Peyer's patch (tissue), 4 donors: Measurements from ENCODE around the gene PGGT1B. TPM values are rescaled to one million over a fixed set of nuclear protein-coding genes. Genes with fewer than 3 reads are reported as not detected.

Experiments used
- DNase-seq, 3 donors: peaks; one replicate each; pipeline ENCODE4 v3.0.0-alpha.2; 2017 to 2019
- H3K27ac ChIP-seq, 4 donors: fragments of 200-600 bp; sonication (generic); one replicate each; pipeline ENCODE4 v1.5.1; 2016 to 2019
- H3K27me3 ChIP-seq, 2 donors: fragments of 200-600 bp; sonication (generic); one replicate each; pipeline ENCODE4 v1.5.1; 2019
- H3K36me3 ChIP-seq, 3 donors: fragments of 200-600 bp; sonication (generic); one replicate each; pipeline ENCODE4 v1.5.1; 2016 to 2019
- H3K4me1 ChIP-seq, 4 donors: fragments of 200-600 bp; sonication (generic); one replicate each; pipeline ENCODE4 v1.5.1; 2016 to 2019
- H3K4me3 ChIP-seq, 4 donors: fragments of 200-600 bp; sonication (generic); 1 replicate in 3 of 4; 2 replicates in 1 of 4; pipeline ENCODE4 v1.5.1; 2016 to 2019; ENCODE audit warnings: mild to moderate bottlenecking in 1 of 4
- H3K9me3 ChIP-seq, 4 donors: fragments of 200-600 bp; sonication (generic); one replicate each; pipeline ENCODE4 v1.5.1; 2016 to 2019; ENCODE audit warnings: mild to moderate bottlenecking in 1 of 4
- POLR2A ChIP-seq, 2 donors: fragments of 450-650 bp; IDR thresholded peaks; one replicate each; pipeline ENCODE4 v1.5.1; 2017; ENCODE audit warnings: antibody characterized with exemption in 2 of 2, mild to moderate bottlenecking in 2 of 2, moderate library complexity in 2 of 2
- total RNA-seq, 4 donors: library from RNA; depleted of rRNA; stranded (reverse); fragments of >200 nt; gene quantifications; one replicate each; pipeline ENCODE4 v1.1.0, GENCODE V29; 2016
- TF ChIP-seq, protein P1 (sequence below), 6 experiments: fragments of 450-650 bp in 4 of 6; fragments of 200-600 bp in 2 of 6; sonication (generic) in 1 of 6; IDR thresholded peaks; one replicate each; pipeline ENCODE4 v1.5.1; 2017 to 2019; ENCODE audit warnings: antibody characterized with exemption in 6 of 6, mild to moderate bottlenecking in 3 of 6, moderate library complexity in 1 of 6

PGGT1B gene
- total RNA-seq, 4 donors from 2014 or later, result 12.8 to 34.7 (median 16.5) TPM

DNA sequence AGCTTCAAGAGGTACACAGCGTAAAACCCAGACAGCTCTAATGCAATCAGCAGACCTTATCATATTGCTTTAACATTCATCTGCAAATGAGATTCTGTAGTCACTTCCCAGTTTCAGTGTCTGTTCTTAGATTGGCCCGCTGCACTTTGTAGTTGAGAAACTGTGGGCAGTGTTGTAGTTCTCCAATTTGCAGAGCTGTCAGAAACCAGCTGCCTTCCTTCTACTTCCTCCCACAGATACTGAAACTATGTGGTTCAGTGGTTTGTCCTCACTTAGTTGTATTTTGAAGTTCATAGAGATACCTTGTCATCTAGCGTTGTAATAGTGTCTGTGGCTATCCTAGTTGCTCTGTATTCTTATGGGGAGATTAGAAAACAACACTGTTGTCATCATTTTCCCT lies 53.4 kb downstream of the PGGT1B start:
- H3K36me3 ChIP-seq, result peaks cover 0 to 20% (median 0%) of the 10 kb centered on the region in 3 donors
- no peak for TF ChIP-seq POLR2A (IDR thresholded peaks at IDR 0.05)
- TF ChIP-seq, protein P1, sequence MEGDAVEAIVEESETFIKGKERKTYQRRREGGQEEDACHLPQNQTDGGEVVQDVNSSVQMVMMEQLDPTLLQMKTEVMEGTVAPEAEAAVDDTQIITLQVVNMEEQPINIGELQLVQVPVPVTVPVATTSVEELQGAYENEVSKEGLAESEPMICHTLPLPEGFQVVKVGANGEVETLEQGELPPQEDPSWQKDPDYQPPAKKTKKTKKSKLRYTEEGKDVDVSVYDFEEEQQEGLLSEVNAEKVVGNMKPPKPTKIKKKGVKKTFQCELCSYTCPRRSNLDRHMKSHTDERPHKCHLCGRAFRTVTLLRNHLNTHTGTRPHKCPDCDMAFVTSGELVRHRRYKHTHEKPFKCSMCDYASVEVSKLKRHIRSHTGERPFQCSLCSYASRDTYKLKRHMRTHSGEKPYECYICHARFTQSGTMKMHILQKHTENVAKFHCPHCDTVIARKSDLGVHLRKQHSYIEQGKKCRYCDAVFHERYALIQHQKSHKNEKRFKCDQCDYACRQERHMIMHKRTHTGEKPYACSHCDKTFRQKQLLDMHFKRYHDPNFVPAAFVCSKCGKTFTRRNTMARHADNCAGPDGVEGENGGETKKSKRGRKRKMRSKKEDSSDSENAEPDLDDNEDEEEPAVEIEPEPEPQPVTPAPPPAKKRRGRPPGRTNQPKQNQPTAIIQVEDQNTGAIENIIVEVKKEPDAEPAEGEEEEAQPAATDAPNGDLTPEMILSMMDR (IDR thresholded peaks at IDR 0.05), result no peak
- H3K4me1 ChIP-seq, result peaks cover 0 to 3% (median 0%) of the 10 kb centered on the region in 4 donors
- H3K27me3 ChIP-seq, result no peaks in the 10 kb centered on the region
- no peaks in the 10 kb centered on the region for H3K9me3 ChIP-seq
- DNase-seq, result peak in 2 of 3 donors; percentile 60 to 68
- peak overlapping the region in 1 of 4 donors; percentile 3 for H3K27ac ChIP-seq
- no peak overlapping the region for H3K4me3 ChIP-seq

DNA sequence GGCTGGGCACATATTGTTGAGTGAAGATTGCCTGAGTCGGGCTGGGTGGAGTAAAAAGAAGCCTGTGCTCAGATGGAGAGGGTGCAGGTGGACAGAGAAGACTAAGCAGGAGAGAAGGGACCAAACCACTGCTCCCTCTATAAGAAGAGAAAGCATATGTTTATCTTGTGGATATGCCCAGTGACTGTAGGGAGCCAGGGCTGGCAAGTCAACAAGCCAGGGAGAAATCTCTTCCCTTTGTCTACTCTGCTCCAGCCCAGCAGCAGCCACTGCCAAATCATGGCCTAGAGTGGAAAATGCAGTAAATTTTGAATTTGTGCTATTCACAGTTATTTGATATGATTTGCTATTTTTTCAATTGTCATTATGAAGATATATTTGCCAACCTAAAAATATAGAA lies 59.7 kb downstream of the PGGT1B start:
- H3K4me1 ChIP-seq, result no peaks in the 10 kb centered on the region
- no peak for TF ChIP-seq POLR2A (IDR thresholded peaks at IDR 0.05)
- TF ChIP-seq, protein P1 (IDR thresholded peaks at IDR 0.05), result no peak
- no peaks in the 10 kb centered on the region for H3K9me3 ChIP-seq
- H3K4me3 ChIP-seq, result no peak overlapping the region
- H3K27me3 ChIP-seq, result no peaks in the 10 kb centered on the region
- DNase-seq, result no peak
- no peak overlapping the region for H3K27ac ChIP-seq
- H3K36me3 ChIP-seq, result no peaks in the 10 kb centered on the region

DNA sequence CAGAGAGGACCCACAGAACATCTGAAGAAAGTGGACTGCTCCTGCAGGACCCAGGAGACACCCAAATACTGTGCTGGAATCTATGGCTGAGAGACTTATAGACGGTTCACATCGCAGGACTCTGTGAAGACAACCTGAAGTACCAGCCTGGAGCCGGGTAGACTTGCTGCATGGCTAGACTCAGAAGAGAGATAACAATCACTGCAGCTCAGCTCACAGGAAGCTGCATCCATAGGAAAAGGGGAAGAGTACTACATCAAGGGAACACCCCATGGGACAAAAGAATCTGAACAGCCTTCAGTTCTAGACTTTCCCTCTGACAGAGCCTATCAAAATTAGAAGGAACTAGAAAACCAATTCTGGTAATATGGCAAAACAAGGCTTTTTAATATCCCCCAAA lies 66.5 kb downstream of the PGGT1B start:
- Histone ChIP-seq H3K27me3 (no peaks in the 10 kb centered on the region), H3K36me3 (no peaks in the 10 kb centered on the region), H3K9me3 (no peaks in the 10 kb centered on the region), H3K27ac (no peak overlapping the region), H3K4me1 (peaks cover 0 to 21% (median 0%) of the 10 kb centered on the region in 4 donors), H3K4me3 (no peak overlapping the region)
- no peak for DNase-seq
- TF ChIP-seq, protein P1 (IDR thresholded peaks at IDR 0.05), result no peak
- TF ChIP-seq POLR2A (IDR thresholded peaks at IDR 0.05), result no peak

DNA sequence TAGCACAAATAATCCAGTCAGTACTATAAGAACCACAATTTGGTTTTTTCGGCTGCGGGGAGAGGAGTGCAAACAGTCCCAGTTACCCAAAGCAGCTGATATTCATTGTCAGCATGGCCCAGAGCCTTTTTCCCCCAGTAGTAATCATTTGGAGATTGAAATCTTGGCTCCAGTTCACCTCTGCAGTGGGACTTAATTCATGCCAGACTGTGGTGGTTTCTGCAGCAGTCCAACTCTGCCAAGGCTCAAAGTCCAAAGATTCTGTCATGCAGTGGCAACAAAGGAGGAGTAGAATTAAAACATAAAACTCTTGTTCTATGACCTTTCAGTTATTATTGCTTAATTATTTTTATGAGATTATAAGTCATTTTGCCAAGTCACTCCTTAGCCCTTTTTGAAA lies 68.0 kb downstream of the PGGT1B start:
- Histone ChIP-seq H3K27ac (peak overlapping the region in 3 of 4 donors; percentile 18 to 76 (median 56)), H3K9me3 (no peaks in the 10 kb centered on the region), H3K4me1 (peaks cover 0 to 34% (median 0%) of the 10 kb centered on the region in 4 donors), H3K4me3 (no peak overlapping the region), H3K36me3 (no peaks in the 10 kb centered on the region), H3K27me3 (no peaks in the 10 kb centered on the region)
- TF ChIP-seq POLR2A (IDR thresholded peaks at IDR 0.05), result no peak
- TF ChIP-seq, protein P1 (IDR thresholded peaks at IDR 0.05), result no peak
- DNase-seq, result peak in 1 of 3 donors; percentile 79

DNA sequence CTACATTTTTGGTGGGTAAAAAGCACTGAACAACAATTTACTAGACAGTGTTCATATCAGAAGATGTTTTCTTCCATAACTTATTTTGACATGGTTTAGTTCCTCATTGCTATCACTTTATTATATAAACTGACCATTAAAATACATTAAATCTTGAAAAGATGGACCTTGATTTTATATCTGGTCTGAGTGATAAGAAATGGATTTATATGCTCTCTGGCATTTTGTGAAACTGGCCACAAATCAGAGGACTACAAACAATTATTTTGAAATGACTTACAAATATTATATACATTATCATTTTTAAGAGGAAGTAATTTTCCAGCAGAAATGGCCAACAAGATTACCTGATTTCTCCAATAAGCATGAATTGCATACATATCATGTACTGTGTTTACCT lies 69.4 kb downstream of the PGGT1B start:
- DNase-seq, result no peak
- Histone ChIP-seq H3K9me3 (no peaks in the 10 kb centered on the region), H3K36me3 (no peaks in the 10 kb centered on the region), H3K27me3 (no peaks in the 10 kb centered on the region), H3K27ac (peak overlapping the region in 3 of 4 donors; percentile 18 to 76 (median 56)), H3K4me1 (peaks cover 0 to 34% (median 0%) of the 10 kb centered on the region in 4 donors), H3K4me3 (no peak overlapping the region)
- TF ChIP-seq POLR2A (IDR thresholded peaks at IDR 0.05), result no peak
- TF ChIP-seq, protein P1 (IDR thresholded peaks at IDR 0.05), result no peak

DNA sequence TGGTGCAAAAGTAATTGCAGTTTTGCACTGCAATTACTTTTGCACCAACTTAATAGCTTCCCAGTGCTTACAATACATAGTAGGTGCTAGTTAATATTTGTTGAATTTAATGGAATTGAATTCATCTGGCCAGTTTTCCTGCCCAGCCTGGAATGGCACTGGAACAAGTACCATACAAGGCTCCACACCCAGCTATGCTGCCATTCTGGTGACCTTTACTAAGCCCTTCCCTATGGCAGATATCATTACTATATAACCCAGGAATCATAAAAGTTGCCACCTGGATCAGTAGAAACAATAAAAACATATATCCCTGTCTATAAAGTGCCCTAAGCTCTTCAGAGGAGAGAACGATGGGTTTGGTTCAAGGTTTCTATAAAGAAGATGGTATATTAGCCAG lies 70.6 kb downstream of the PGGT1B start:
- DNase-seq, result peak in 1 of 3 donors; percentile 68
- Histone ChIP-seq H3K4me3 (no peak overlapping the region), H3K36me3 (no peaks in the 10 kb centered on the region), H3K27ac (peak overlapping the region in 3 of 4 donors; percentile 9 to 79 (median 62)), H3K9me3 (no peaks in the 10 kb centered on the region), H3K27me3 (no peaks in the 10 kb centered on the region), H3K4me1 (peaks cover 0 to 34% (median 0%) of the 10 kb centered on the region in 4 donors)
- TF ChIP-seq POLR2A (IDR thresholded peaks at IDR 0.05), result no peak
- TF ChIP-seq, protein P1 (IDR thresholded peaks at IDR 0.05), result no peak
